Glutamatergic neuron (in vitro differentiated cells): ENCODE results near the gene ZSCAN31. TPM values are rescaled to one million over a fixed set of nuclear protein-coding genes. Genes with fewer than 3 reads are reported as not detected.
A peak's percentile ranks its signal among the peaks of the same experiment; 100 is the strongest.

Experiments used
- DNase-seq: peaks from one replicate; pipeline ENCODE4 v3.0.0; 2022
- H3K27ac Mint-ChIP-seq: one replicate; pipeline ENCODE4 v1.8.0; 2020; ENCODE audit warnings: mild to moderate bottlenecking, mixed read lengths, inconsistent platforms; ENCODE audit not compliant: unreplicated experiment
- H3K27me3 Mint-ChIP-seq: one replicate; pipeline ENCODE4 v1.8.0; 2020; ENCODE audit warnings: mild to moderate bottlenecking, moderate library complexity, mixed read lengths, inconsistent platforms; ENCODE audit not compliant: unreplicated experiment
- H3K36me3 Mint-ChIP-seq: one replicate; pipeline ENCODE4 v1.8.0; 2020; ENCODE audit warnings: mild to moderate bottlenecking, mixed read lengths, inconsistent platforms; ENCODE audit not compliant: unreplicated experiment
- H3K4me1 Mint-ChIP-seq: one replicate; pipeline ENCODE4 v1.8.0; 2020; ENCODE audit warnings: mild to moderate bottlenecking, low read depth, mixed read lengths, inconsistent platforms; ENCODE audit not compliant: unreplicated experiment
- H3K4me3 Mint-ChIP-seq: one replicate; pipeline ENCODE4 v1.8.0; 2020; ENCODE audit warnings: mild to moderate bottlenecking, mixed read lengths, inconsistent platforms; ENCODE audit not compliant: unreplicated experiment
- H3K9me3 Mint-ChIP-seq: one replicate; pipeline ENCODE4 v1.8.0; 2020; ENCODE audit warnings: mild to moderate bottlenecking, moderate library complexity, mixed read lengths, inconsistent platforms; ENCODE audit not compliant: unreplicated experiment
- CTCF ChIP-seq: fragments of 200-600 bp; sonication (generic); IDR thresholded peaks from one replicate; pipeline ENCODE4 v1.5.0; 2021; ENCODE audit not compliant: partially characterized antibody, unreplicated experiment
- total RNA-seq: library from RNA; stranded (reverse); fragmentation: NEBNext Ultra II Directional; extraction: Animal tissue kit (Norgen Biotek cat#: 25700); gene quantifications from one replicate; pipeline ENCODE4 v1.2.1, GENCODE V29; 2021; ENCODE audit not compliant: unreplicated experiment

Gene ZSCAN31
- total RNA-seq, 1 donor from 2014 or later = 6.9 TPM

- H3K4me3 Mint-ChIP-seq = no peak overlapping the region
- no peak for DNase-seq
- peaks cover 5% of the 10 kb centered on the region for H3K36me3 Mint-ChIP-seq
- H3K9me3 Mint-ChIP-seq = peaks cover 2% of the 10 kb centered on the region
- no peaks in the 10 kb centered on the region for H3K27me3 Mint-ChIP-seq
- no peak for TF ChIP-seq CTCF
- H3K27ac Mint-ChIP-seq = no peak overlapping the region
- peaks cover 15% of the 10 kb centered on the region for H3K4me1 Mint-ChIP-seq
Observed at GRCh38 chr6:28277746-28278145, 58.2 kb downstream of the ZSCAN31 start.

GRCh38 chr6:28274888-28275287 is 61.1 kb downstream of the ZSCAN31 start:
- peaks cover 4% of the 10 kb centered on the region for H3K27me3 Mint-ChIP-seq
- DNase-seq = no peak
- peaks cover 5% of the 10 kb centered on the region for H3K36me3 Mint-ChIP-seq
- peak overlapping the region; percentile 5 for H3K4me3 Mint-ChIP-seq
- peaks cover 17% of the 10 kb centered on the region for H3K4me1 Mint-ChIP-seq
- H3K9me3 Mint-ChIP-seq = peaks cover 3% of the 10 kb centered on the region
- no peak overlapping the region for H3K27ac Mint-ChIP-seq
- no peak for TF ChIP-seq CTCF

Other genes with a start within 250 kb of the ZSCAN31 start
- gene ZSCAN16, start 211.5 kb downstream of the ZSCAN31 start, total RNA-seq = 20.0 TPM
- gene ZKSCAN8, start 194.3 kb downstream of the ZSCAN31 start, total RNA-seq = 37.4 TPM
- 54.0 TPM for gene ZSCAN9, start 110.9 kb downstream of the ZSCAN31 start, total RNA-seq
- gene ZKSCAN4, start 83.9 kb downstream of the ZSCAN31 start, total RNA-seq = 7.7 TPM
- 0.69 TPM for gene NKAPL, start 76.9 kb downstream of the ZSCAN31 start, total RNA-seq
- gene ZSCAN26, start 69.0 kb downstream of the ZSCAN31 start, total RNA-seq = 24.8 TPM
- gene PGBD1, start 54.6 kb downstream of the ZSCAN31 start, total RNA-seq = 18.1 TPM
- 16.0 TPM for gene ZKSCAN3, start 13.8 kb upstream of the ZSCAN31 start, total RNA-seq
- 16.7 TPM for gene ZSCAN12, start 63.6 kb upstream of the ZSCAN31 start, total RNA-seq
- gene ZSCAN23, start 107.3 kb upstream of the ZSCAN31 start, total RNA-seq = 18.2 TPM
- not detected for gene GPX6, start 179.6 kb upstream of the ZSCAN31 start, total RNA-seq
- not detected for gene GPX5, start 189.7 kb upstream of the ZSCAN31 start, total RNA-seq